K562 (cell line): ENCODE measurements around the gene LRRC27. TPM values are rescaled to one million over a fixed set of nuclear protein-coding genes. Genes with fewer than 3 reads are reported as not detected.

Experiments
- ATAC-seq: fragments of 200-7000 bp; cut with Tn5 transposase; 3 replicates; pipeline ENCODE4 v1.9.1; 2020; ENCODE audit warnings: moderate library complexity
- BruUV-seq: library from RNA; stranded (reverse); fragments of 400-500 nt; replicated peaks from 2 replicates; lab custom pipeline; 2021; lab: Mats Ljungman, UMichigan
- CTCF ChIA-PET: fragments of 300-600 bp; formaldehyde crosslinking; extraction: SDS; loops from one replicate; lab custom pipeline; 2021; ENCODE audit warnings: low intra/inter-chr PET ratio; lab: Yijun Ruan, JAX
- POLR2A ChIA-PET: fragments of 300-600, 350-650 bp; sonication (Branson Sonifier 250); formaldehyde crosslinking; extraction: SDS; loops from one replicate; lab custom pipeline; 2021; ENCODE audit warnings: antibody characterized with exemption, inconsistent platforms; lab: Yijun Ruan, JAX
- DNase-seq, 4 experiments: peaks; one replicate each; pipeline versions ENCODE4 v3.0.0 to v3.0.0-alpha.2; 2011 to 2018; ENCODE audit warnings: low spot score in 3 of 4, mixed read lengths in 3 of 4; ENCODE audit errors: extremely low read depth in 1 of 4
- FAIRE-seq: peaks from 2 replicates; lab custom pipeline; 2011; peaks lifted over from hg19 to GRCh38; lab: Jason Lieb, UNC
- H2AFZ ChIP-seq: 2 replicates; pipeline ENCODE4 v1.6.0; 2011; ENCODE audit warnings: low read depth, low read length, control low read depth, inconsistent platforms
- H3K27ac ChIP-seq: fragments of 200-600 bp; 3 replicates; pipeline ENCODE4 v1.8.0; 2011; ENCODE audit warnings: low read depth, mild to moderate bottlenecking, control low read depth, inconsistent platforms, low read length, moderate library complexity, mixed read lengths; ENCODE audit errors: extremely low read depth
- H3K27me3 ChIP-seq, 2 experiments: fragments of 300-600 bp in 1 of 2; 2 replicates in 1 of 2; 3 replicates in 1 of 2; pipeline versions ENCODE4 v1.6.0 to v1.8.0; 2011; ENCODE audit warnings: inconsistent platforms in 2 of 2, low read length in 2 of 2, mild to moderate bottlenecking in 1 of 2, mixed read lengths in 1 of 2, moderate library complexity in 1 of 2; ENCODE audit not compliant: control insufficient read depth in 2 of 2, insufficient read depth in 2 of 2
- H3K36me3 ChIP-seq: fragments of 300-600 bp; 3 replicates; pipeline ENCODE4 v1.8.0; 2011; ENCODE audit warnings: mild to moderate bottlenecking, low read length, inconsistent platforms; ENCODE audit not compliant: control insufficient read depth, insufficient read depth
- H3K4me1 ChIP-seq, 2 experiments: fragments of 200-600 bp in 1 of 2; replicated peaks in 1 of 2; 2 replicates in 1 of 2; 3 replicates in 1 of 2; pipeline versions ENCODE4 v1.5.1 to v1.8.0; 2011; ENCODE audit warnings: inconsistent platforms in 2 of 2, low read length in 2 of 2, mild to moderate bottlenecking in 1 of 2, mixed read lengths in 1 of 2, moderate library complexity in 1 of 2; ENCODE audit not compliant: control insufficient read depth in 2 of 2, insufficient read depth in 2 of 2
- H3K4me2 ChIP-seq: 2 replicates; pipeline ENCODE4 v1.6.1; 2011; ENCODE audit warnings: low read length, control low read depth, inconsistent platforms, mixed read lengths; ENCODE audit not compliant: insufficient read depth
- H3K4me3 ChIP-seq: fragments of 200-600 bp; sonication (generic), shearing (Covaris generic); 2 replicates; pipeline ENCODE4 v1.5.1; 2016; ENCODE audit warnings: control low read depth, inconsistent platforms
- H3K79me2 ChIP-seq: fragments of 200-600 bp; 3 replicates; pipeline ENCODE4 v1.8.0; 2011; ENCODE audit warnings: low read length, inconsistent platforms; ENCODE audit not compliant: control insufficient read depth, insufficient read depth
- H3K9ac ChIP-seq, 2 experiments: 2 replicates each; pipeline versions ENCODE4 v1.6.0 to v1.6.1; 2011; ENCODE audit warnings: low read depth in 2 of 2, low read length in 2 of 2, control low read depth in 1 of 2, inconsistent platforms in 1 of 2, mild to moderate bottlenecking in 1 of 2, mixed read lengths in 1 of 2; ENCODE audit not compliant: insufficient read depth in 1 of 2
- H3K9me1 ChIP-seq: one replicate; pipeline ENCODE4 v1.6.0; 2011; ENCODE audit warnings: inconsistent platforms, mild to moderate bottlenecking, low read length, moderate library complexity; ENCODE audit not compliant: control insufficient read depth, insufficient read depth
- H3K9me3 ChIP-seq: replicated peaks from 2 replicates; pipeline ENCODE4 v1.5.1; 2011; ENCODE audit warnings: low read depth, low read length, inconsistent platforms; ENCODE audit not compliant: control insufficient read depth, insufficient read depth
- H4K20me1 ChIP-seq: replicated peaks from 2 replicates; pipeline ENCODE4 v1.6.1; 2011; ENCODE audit warnings: low read length, inconsistent platforms, mixed read lengths; ENCODE audit not compliant: control insufficient read depth, insufficient read depth
- ADNP ChIP-seq: fragments of 200-800 bp; sonication (Bioruptor generic); IDR thresholded peaks from 2 replicates; pipeline ENCODE4 v1.6.1; 2016; ENCODE audit warnings: missing genetic modification characterization, missing compliant biosample characterization
- ETV5 ChIP-seq: sonication (generic); formaldehyde crosslinking; IDR thresholded peaks from 2 replicates; pipeline ENCODE4 v1.4.0; 2020; ENCODE audit warnings: low read depth, mild to moderate bottlenecking, missing genetic modification reagents
- MCM7 ChIP-seq, 2 experiments: fragments of 450-650 bp; IDR thresholded peaks; 2 replicates each; pipeline ENCODE4 v1.6.1; 2016 to 2018
- MXI1 ChIP-seq: IDR thresholded peaks from 2 replicates; pipeline ENCODE4 v1.6.1; 2011; ENCODE audit warnings: low read depth, mild to moderate bottlenecking, improper control_type of control experiment, low read length
- NEUROD1 ChIP-seq: fragments of 150-350 bp; IDR thresholded peaks from 2 replicates; pipeline ENCODE4 v1.6.1; 2014; ENCODE audit warnings: borderline replicate concordance, low read length, low read depth; ENCODE audit not compliant: partially characterized antibody
- NR2C2 ChIP-seq, 2 experiments: fragments of 200-800 bp in 1 of 2; sonication (Bioruptor generic) in 1 of 2; sonication (generic) in 1 of 2; formaldehyde crosslinking in 1 of 2; IDR thresholded peaks; 2 replicates each; pipeline versions ENCODE4 v1.6.1 to v1.8.0; 2016 to 2022; ENCODE audit warnings: mild to moderate bottlenecking in 1 of 2, missing compliant biosample characterization in 1 of 2, missing genetic modification characterization in 1 of 2, missing genetic modification reagents in 1 of 2
- NR4A1 ChIP-seq, 2 experiments: fragments of 250-450 bp in 1 of 2; fragments of 450-650 bp in 1 of 2; sonication (Bioruptor Pico) in 1 of 2; IDR thresholded peaks; 2 replicates each; pipeline versions ENCODE4 v1.4.0 to v1.6.1; 2016 to 2020; ENCODE audit warnings: mild to moderate bottlenecking in 2 of 2, missing compliant biosample characterization in 1 of 2, missing genetic modification characterization in 1 of 2, moderate library complexity in 1 of 2
- OTX1 ChIP-seq: fragments of 450-650 bp; formaldehyde crosslinking; IDR thresholded peaks from 2 replicates; pipeline ENCODE4 v1.4.0; 2022; ENCODE audit warnings: mild to moderate bottlenecking
- PHF8 ChIP-seq: fragments of 200-600 bp; sonication (generic); IDR thresholded peaks from 2 replicates; pipeline ENCODE4 v1.6.1; 2012; ENCODE audit warnings: mixed run types, mild to moderate bottlenecking, inconsistent platforms, low read length, moderate library complexity, borderline replicate concordance
- SUPT5H ChIP-seq: fragments of 450-650 bp; IDR thresholded peaks from 2 replicates; pipeline ENCODE4 v1.6.1; 2016
- ZNF76 ChIP-seq: fragments of 250-450 bp; sonication (Bioruptor Pico); IDR thresholded peaks from 2 replicates; pipeline ENCODE4 v1.4.0; 2020; ENCODE audit warnings: mild to moderate bottlenecking, moderate library complexity, borderline replicate concordance
- WGBS: fragments of 100-300 bp; shearing (Covaris generic); methylation state at CpG from one replicate; pipeline ENCODE4 v1.1.6; 2016; ENCODE audit warnings: low coverage, mixed read lengths; ENCODE audit not compliant: insufficient coverage; ENCODE audit errors: missing lambda C conversion rate; 5-methylcytosine and 5-hydroxymethylcytosine counted together
- in situ Hi-C: fragments of 300-500 bp; cut with MboI; formaldehyde crosslinking; loops from 4 replicates; pipeline ENCODE4 v1.15.0; 2018; ENCODE audit warnings: inconsistent platforms, mixed read lengths
- intact Hi-C: fragments of 100-400 bp; cut with micrococcal nuclease; formaldehyde crosslinking; loops from 2 replicates; pipeline ENCODE4 v1.14.2; 2022
- polyA plus RNA-seq, 8 experiments: library from polyadenylated mRNA; depleted of rRNA in 4 of 8; stranded (reverse) in 5 of 8; unstranded in 3 of 8; fragments of >200 nt; fragmentation: Nextera tagmentation in 2 of 8; fragmentation: Illumina TruSeq in 1 of 8; extraction: Ambion mirVana in 2 of 8; extraction: Trizol in 1 of 8; gene quantifications; 2 replicates each; pipeline versions ENCODE4 v1.2.1 to v1.2.3, GENCODE V29; 2011 to 2014; ENCODE audit warnings: inconsistent platforms in 1 of 8, missing spikeins in 1 of 8
- total RNA-seq, 7 experiments: library from RNA; depleted of rRNA in 6 of 7; stranded (reverse); fragments of >200 nt in 6 of 7; fragmentation: Illumina TruSeq in 2 of 7; extraction: Trizol in 2 of 7; gene quantifications; 2 replicates each; pipeline versions ENCODE4 v1.2.1 to v1.2.3, GENCODE V29; 2011 to 2021; ENCODE audit warnings: low replicate concordance in 1 of 7
- TF ChIP-seq, protein P1 (sequence below): fragments of 250-450 bp; sonication (Bioruptor Pico); IDR thresholded peaks from 2 replicates; pipeline ENCODE4 v1.8.0; 2021; ENCODE audit warnings: borderline replicate concordance, mild to moderate bottlenecking, moderate library complexity; ENCODE audit not compliant: poor library complexity, severe bottlenecking
- TF ChIP-seq, protein P2 (sequence below), 2 experiments: IDR thresholded peaks; 2 replicates each; pipeline ENCODE4 v1.6.1; 2012; ENCODE audit warnings: improper control_type of control experiment in 2 of 2, low read depth in 2 of 2, low read length in 2 of 2, borderline replicate concordance in 1 of 2
- TF ChIP-seq, protein P3 (sequence below): fragments of 450-650 bp; IDR thresholded peaks from 2 replicates; pipeline ENCODE4 v1.6.1; 2017; ENCODE audit warnings: antibody characterized with exemption
- TF ChIP-seq, protein P4 (sequence below): fragments of 450-650 bp; IDR thresholded peaks from 2 replicates; pipeline ENCODE4 v1.6.1; 2014; ENCODE audit warnings: low read depth, mild to moderate bottlenecking, moderate library complexity, borderline replicate concordance

LRRC27 gene
- total and polyA plus RNA-seq, 9 of the 15 experiments (the other 6 are each of a cell fraction or from before 2014, with no cell fraction given), result 0.10 to 2.7 (median 1.4) TPM

DNA sequence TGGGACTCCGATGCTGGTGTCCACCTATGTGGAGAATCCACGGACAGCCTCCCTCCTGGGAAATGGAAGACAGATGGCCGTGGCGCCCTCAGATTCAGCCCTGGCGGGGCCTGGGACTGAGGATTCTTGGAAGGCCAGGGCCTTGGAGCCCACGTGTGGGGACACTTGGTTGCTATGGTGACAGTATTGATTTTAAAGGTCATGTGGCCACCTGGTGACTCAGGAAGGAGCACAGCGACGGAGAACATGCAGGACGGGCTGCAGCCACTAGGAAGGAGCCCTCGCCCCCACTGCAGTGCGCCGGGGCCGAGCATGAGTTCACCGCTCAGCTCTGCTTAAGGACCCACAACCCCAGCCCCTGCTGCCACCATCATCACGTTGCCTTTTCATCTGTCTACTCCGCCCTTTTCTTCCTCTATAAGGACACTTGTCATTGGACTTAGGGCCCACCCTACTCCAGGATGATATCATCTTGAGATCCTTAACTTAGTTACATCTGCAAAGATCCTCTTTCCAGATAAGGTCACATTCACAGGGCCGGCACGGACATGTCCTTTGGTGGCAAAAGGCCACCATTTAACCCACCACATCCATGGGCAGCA is 20.6 kb upstream of the LRRC27 start:
- POLR2A ChIA-PET, result no interaction called here
- CTCF ChIA-PET, result no interaction called here
- Histone ChIP-seq H3K79me2 (no peaks in the 10 kb centered on the region), H3K9ac (no peak overlapping the region), H3K9me3 (no peaks in the 10 kb centered on the region; the same call in 1 of the 2 replicates), H3K36me3 (no peaks in the 10 kb centered on the region), H2AFZ (peak overlapping the region; percentile 72), H3K4me3 (no peak overlapping the region), H3K27me3 (peaks cover 3 to 9% of the 10 kb centered on the region in 2 experiments; a peak in 3 of 5 replicates), H3K4me1 (peaks cover 10 to 39% of the 10 kb centered on the region in 2 experiments), H4K20me1 (no peaks in the 10 kb centered on the region), H3K27ac (no peak overlapping the region), H3K4me2 (peak overlapping the region; percentile 51), H3K9me1 (no peaks in the 10 kb centered on the region)
- FAIRE-seq, result peak; percentile 81
- DNase-seq, result peak; percentile 64 to 85 (median 70)
- in situ Hi-C loops, result no loop called here
- intact Hi-C loops, result no loop called here
- no TSS peak for BruUV-seq
- 8% methylated on average over 17 of the region's 18 CpGs for WGBS
- peak; percentile 87 for ATAC-seq
- TF ChIP-seq NR4A1 (CRISPR knock-in tag; IDR thresholded peaks at IDR 0.05) (no peak), NR4A1 (tag; IDR thresholded peaks at IDR 0.05) (no peak), ETV5 (CRISPR knock-in tag) (no peak), NEUROD1 (no peak), NR2C2 (CRISPR knock-in tag; IDR thresholded peaks at IDR 0.05) (no peak), NR2C2 (tag; IDR thresholded peaks at IDR 0.05) (peak; percentile 49), SUPT5H (no peak), OTX1 (CRISPR knock-in tag) (no peak), PHF8 (no peak; the same call in 1 of the 2 replicates), ZNF76 (CRISPR knock-in tag) (no peak), ADNP (tag) (no peak), MXI1 (peak; percentile 82), MCM7 (IDR thresholded peaks at IDR 0.05) (no peak)
- TF ChIP-seq, protein P1, sequence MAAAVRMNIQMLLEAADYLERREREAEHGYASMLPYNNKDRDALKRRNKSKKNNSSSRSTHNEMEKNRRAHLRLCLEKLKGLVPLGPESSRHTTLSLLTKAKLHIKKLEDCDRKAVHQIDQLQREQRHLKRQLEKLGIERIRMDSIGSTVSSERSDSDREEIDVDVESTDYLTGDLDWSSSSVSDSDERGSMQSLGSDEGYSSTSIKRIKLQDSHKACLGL, result no peak
- TF ChIP-seq, protein P2, sequence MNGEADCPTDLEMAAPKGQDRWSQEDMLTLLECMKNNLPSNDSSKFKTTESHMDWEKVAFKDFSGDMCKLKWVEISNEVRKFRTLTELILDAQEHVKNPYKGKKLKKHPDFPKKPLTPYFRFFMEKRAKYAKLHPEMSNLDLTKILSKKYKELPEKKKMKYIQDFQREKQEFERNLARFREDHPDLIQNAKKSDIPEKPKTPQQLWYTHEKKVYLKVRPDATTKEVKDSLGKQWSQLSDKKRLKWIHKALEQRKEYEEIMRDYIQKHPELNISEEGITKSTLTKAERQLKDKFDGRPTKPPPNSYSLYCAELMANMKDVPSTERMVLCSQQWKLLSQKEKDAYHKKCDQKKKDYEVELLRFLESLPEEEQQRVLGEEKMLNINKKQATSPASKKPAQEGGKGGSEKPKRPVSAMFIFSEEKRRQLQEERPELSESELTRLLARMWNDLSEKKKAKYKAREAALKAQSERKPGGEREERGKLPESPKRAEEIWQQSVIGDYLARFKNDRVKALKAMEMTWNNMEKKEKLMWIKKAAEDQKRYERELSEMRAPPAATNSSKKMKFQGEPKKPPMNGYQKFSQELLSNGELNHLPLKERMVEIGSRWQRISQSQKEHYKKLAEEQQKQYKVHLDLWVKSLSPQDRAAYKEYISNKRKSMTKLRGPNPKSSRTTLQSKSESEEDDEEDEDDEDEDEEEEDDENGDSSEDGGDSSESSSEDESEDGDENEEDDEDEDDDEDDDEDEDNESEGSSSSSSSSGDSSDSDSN (IDR thresholded peaks at IDR 0.05; ENCODE audit: borderline replicate concordance in 1 of 2, low read depth in 2 of 2, low read length in 2 of 2), result no peak
- TF ChIP-seq, protein P3, sequence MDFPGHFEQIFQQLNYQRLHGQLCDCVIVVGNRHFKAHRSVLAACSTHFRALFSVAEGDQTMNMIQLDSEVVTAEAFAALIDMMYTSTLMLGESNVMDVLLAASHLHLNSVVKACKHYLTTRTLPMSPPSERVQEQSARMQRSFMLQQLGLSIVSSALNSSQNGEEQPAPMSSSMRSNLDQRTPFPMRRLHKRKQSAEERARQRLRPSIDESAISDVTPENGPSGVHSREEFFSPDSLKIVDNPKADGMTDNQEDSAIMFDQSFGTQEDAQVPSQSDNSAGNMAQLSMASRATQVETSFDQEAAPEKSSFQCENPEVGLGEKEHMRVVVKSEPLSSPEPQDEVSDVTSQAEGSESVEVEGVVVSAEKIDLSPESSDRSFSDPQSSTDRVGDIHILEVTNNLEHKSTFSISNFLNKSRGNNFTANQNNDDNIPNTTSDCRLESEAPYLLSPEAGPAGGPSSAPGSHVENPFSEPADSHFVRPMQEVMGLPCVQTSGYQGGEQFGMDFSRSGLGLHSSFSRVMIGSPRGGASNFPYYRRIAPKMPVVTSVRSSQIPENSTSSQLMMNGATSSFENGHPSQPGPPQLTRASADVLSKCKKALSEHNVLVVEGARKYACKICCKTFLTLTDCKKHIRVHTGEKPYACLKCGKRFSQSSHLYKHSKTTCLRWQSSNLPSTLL, result no peak
- TF ChIP-seq, protein P4, sequence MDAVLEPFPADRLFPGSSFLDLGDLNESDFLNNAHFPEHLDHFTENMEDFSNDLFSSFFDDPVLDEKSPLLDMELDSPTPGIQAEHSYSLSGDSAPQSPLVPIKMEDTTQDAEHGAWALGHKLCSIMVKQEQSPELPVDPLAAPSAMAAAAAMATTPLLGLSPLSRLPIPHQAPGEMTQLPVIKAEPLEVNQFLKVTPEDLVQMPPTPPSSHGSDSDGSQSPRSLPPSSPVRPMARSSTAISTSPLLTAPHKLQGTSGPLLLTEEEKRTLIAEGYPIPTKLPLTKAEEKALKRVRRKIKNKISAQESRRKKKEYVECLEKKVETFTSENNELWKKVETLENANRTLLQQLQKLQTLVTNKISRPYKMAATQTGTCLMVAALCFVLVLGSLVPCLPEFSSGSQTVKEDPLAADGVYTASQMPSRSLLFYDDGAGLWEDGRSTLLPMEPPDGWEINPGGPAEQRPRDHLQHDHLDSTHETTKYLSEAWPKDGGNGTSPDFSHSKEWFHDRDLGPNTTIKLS, result no peak
